Activated T-helper 2 cell treated with anti-CD3 and anti-CD28 coated beads, Interferon-gamma antibody, Interleukin-2, Interleukin-4, amounts not matched to agents 10 μg/mL and 5 μg/mL and 100 μg/mL, durations not matched to agents 14 hours and 24 hours and 36 hours (primary cell): ENCODE data around the gene GCNT1. TPM values are rescaled to one million over a fixed set of nuclear protein-coding genes. Genes with fewer than 3 reads are reported as not detected.

ENCODE experiments used
- DNase-seq: peaks from one replicate; pipeline ENCODE4 v3.0.0; 2021; ENCODE audit warnings: low spot score
- H3K27ac Mint-ChIP-seq: one replicate; pipeline ENCODE4 v1.8.0; 2021; ENCODE audit warnings: mixed read lengths
- H3K27me3 Mint-ChIP-seq: one replicate; pipeline ENCODE4 v1.8.0; 2021; ENCODE audit warnings: low read depth, mixed read lengths
- H3K36me3 Mint-ChIP-seq: one replicate; pipeline ENCODE4 v1.8.0; 2021; ENCODE audit warnings: low read depth, mixed read lengths
- H3K4me1 Mint-ChIP-seq: one replicate; pipeline ENCODE4 v1.8.0; 2021; ENCODE audit warnings: low read depth, mixed read lengths
- H3K4me3 Mint-ChIP-seq: one replicate; pipeline ENCODE4 v1.8.0; 2021; ENCODE audit warnings: low read depth, mild to moderate bottlenecking, moderate library complexity, mixed read lengths
- H3K9me3 Mint-ChIP-seq: one replicate; pipeline ENCODE4 v1.8.0; 2021; ENCODE audit warnings: mixed read lengths
- intact Hi-C: fragments of 100-400 bp; cut with micrococcal nuclease; formaldehyde crosslinking; loops from one replicate; pipeline ENCODE4 v1.15.1; 2023
- total RNA-seq: library from RNA; stranded (reverse); gene quantifications from 2 replicates; pipeline ENCODE4 v1.2.3, GENCODE V29; 2022

GCNT1 gene
- 12.1 and 15.0 TPM in 2 replicates for total RNA-seq

- Mint-ChIP-seq H3K36me3 (peaks cover 24% of the 10 kb centered on the region), H3K27me3 (no peaks in the 10 kb centered on the region), H3K4me3 (peak within 1 kb of the TSS; percentile 95), H3K9me3 (peaks cover 3% of the 10 kb centered on the region), H3K4me1 (peaks cover 33% of the 10 kb centered on the region), H3K27ac (peak within 1 kb of the TSS; percentile 76)
- intact Hi-C loops, result loop anchor here (1.0 to 2.0 kb wide), 3 partner anchors 16 to 118 kb away; partner anchors contain the start of gene RFK
- DNase-seq, result peak; percentile 91
Measured at GRCh38 chr9:76458903-76459693, at the start of gene GCNT1. TSS of gene GCNT1 (plus strand) at chr9:76459182. CDS start at chr9:76502382, 43,200 bp downstream.

GRCh38 chr9:76412638-76413037, 46.3 kb upstream of the GCNT1 start:
- intact Hi-C loops, result no loop called here
- Mint-ChIP-seq H3K27ac (no peak overlapping the region), H3K36me3 (peaks cover 8% of the 10 kb centered on the region), H3K4me3 (no peak overlapping the region), H3K4me1 (peaks cover 34% of the 10 kb centered on the region), H3K27me3 (no peaks in the 10 kb centered on the region), H3K9me3 (peaks cover 11% of the 10 kb centered on the region)
- no peak for DNase-seq

GRCh38 chr9:76413658-76414057, 45.3 kb upstream of the GCNT1 start:
- no peak for DNase-seq
- Mint-ChIP-seq H3K27ac (no peak overlapping the region), H3K4me3 (no peak overlapping the region), H3K4me1 (peaks cover 35% of the 10 kb centered on the region), H3K9me3 (peaks cover 11% of the 10 kb centered on the region), H3K36me3 (peaks cover 8% of the 10 kb centered on the region), H3K27me3 (no peaks in the 10 kb centered on the region)
- intact Hi-C loops, result no loop called here

- H3K36me3 Mint-ChIP-seq, result peaks cover 8% of the 10 kb centered on the region
Measured at GRCh38 chr9:76414661-76415060, 44.3 kb upstream of the GCNT1 start.

GRCh38 chr9:76415154-76415553, 43.8 kb upstream of the GCNT1 start:
- Mint-ChIP-seq H3K4me1 (peaks cover 33% of the 10 kb centered on the region), H3K4me3 (no peak overlapping the region), H3K36me3 (peaks cover 8% of the 10 kb centered on the region), H3K27ac (no peak overlapping the region), H3K9me3 (peaks cover 11% of the 10 kb centered on the region), H3K27me3 (no peaks in the 10 kb centered on the region)
- DNase-seq, result no peak
- intact Hi-C loops, result no loop called here

More at GRCh38 chr9:76414661-76415060, 44.3 kb upstream of the GCNT1 start:
- intact Hi-C loops, result no loop called here
- H3K4me3 Mint-ChIP-seq, result no peak overlapping the region
- no peaks in the 10 kb centered on the region for H3K27me3 Mint-ChIP-seq
- peaks cover 33% of the 10 kb centered on the region for H3K4me1 Mint-ChIP-seq
- H3K9me3 Mint-ChIP-seq, result peaks cover 11% of the 10 kb centered on the region
- DNase-seq, result no peak
- H3K27ac Mint-ChIP-seq, result no peak overlapping the region

GRCh38 chr9:76415731-76416130, 43.3 kb upstream of the GCNT1 start:
- H3K36me3 Mint-ChIP-seq, result peaks cover 8% of the 10 kb centered on the region
- DNase-seq, result no peak
- peaks cover 11% of the 10 kb centered on the region for H3K9me3 Mint-ChIP-seq
- H3K4me3 Mint-ChIP-seq, result no peak overlapping the region
- H3K27me3 Mint-ChIP-seq, result no peaks in the 10 kb centered on the region
- peaks cover 33% of the 10 kb centered on the region for H3K4me1 Mint-ChIP-seq
- no peak overlapping the region for H3K27ac Mint-ChIP-seq
- intact Hi-C loops, result no loop called here

GRCh38 chr9:76417394-76417793, 41.6 kb upstream of the GCNT1 start:
- DNase-seq, result no peak
- peaks cover 11% of the 10 kb centered on the region for H3K9me3 Mint-ChIP-seq
- no peak overlapping the region for H3K4me3 Mint-ChIP-seq
- peaks cover 34% of the 10 kb centered on the region for H3K4me1 Mint-ChIP-seq
- no peak overlapping the region for H3K27ac Mint-ChIP-seq
- intact Hi-C loops, result no loop called here
- H3K27me3 Mint-ChIP-seq, result no peaks in the 10 kb centered on the region
- peaks cover 8% of the 10 kb centered on the region for H3K36me3 Mint-ChIP-seq

- H3K4me3 Mint-ChIP-seq, result no peak overlapping the region
- no peaks in the 10 kb centered on the region for H3K9me3 Mint-ChIP-seq
- H3K36me3 Mint-ChIP-seq, result peaks cover 3% of the 10 kb centered on the region
- no peak for DNase-seq
- intact Hi-C loops, result loop anchor here (10.0 kb wide), 1 partner anchor 1265 kb away; no protein-coding TSS in a partner anchor
- no peaks in the 10 kb centered on the region for H3K27me3 Mint-ChIP-seq
- H3K4me1 Mint-ChIP-seq, result peaks cover 40% of the 10 kb centered on the region
- H3K27ac Mint-ChIP-seq, result no peak overlapping the region
Measured at GRCh38 chr9:76419782-76420380, 39.1 kb upstream of the GCNT1 start.

- Mint-ChIP-seq H3K4me1 (peaks cover 30% of the 10 kb centered on the region), H3K27me3 (no peaks in the 10 kb centered on the region), H3K36me3 (peaks cover 3% of the 10 kb centered on the region), H3K4me3 (peak overlapping the region; percentile 65), H3K9me3 (no peaks in the 10 kb centered on the region), H3K27ac (peak overlapping the region; percentile 74)
- no peak for DNase-seq
- intact Hi-C loops, result loop anchor here (1.0 to 10.0 kb wide), 5 partner anchors 18 to 1269 kb away; partner anchors contain the start of gene RFK
Measured at GRCh38 chr9:76423216-76424177, 35.5 kb upstream of the GCNT1 start.

- H3K4me3 Mint-ChIP-seq, result no peak overlapping the region
- peaks cover 30% of the 10 kb centered on the region for H3K4me1 Mint-ChIP-seq
- H3K27ac Mint-ChIP-seq, result peak overlapping the region; percentile 74
- no peaks in the 10 kb centered on the region for H3K27me3 Mint-ChIP-seq
- no peak for DNase-seq
- intact Hi-C loops, result loop anchor here (1.0 to 10.0 kb wide), 5 partner anchors 17 to 1270 kb away; partner anchors contain the start of gene RFK
- no peaks in the 10 kb centered on the region for H3K9me3 Mint-ChIP-seq
- peaks cover 3% of the 10 kb centered on the region for H3K36me3 Mint-ChIP-seq
Measured at GRCh38 chr9:76424491-76424890, 34.5 kb upstream of the GCNT1 start.

- Mint-ChIP-seq H3K27ac (peak overlapping the region; percentile 53), H3K9me3 (no peaks in the 10 kb centered on the region), H3K27me3 (no peaks in the 10 kb centered on the region), H3K4me1 (peaks cover 30% of the 10 kb centered on the region), H3K4me3 (no peak overlapping the region), H3K36me3 (peaks cover 3% of the 10 kb centered on the region)
- intact Hi-C loops, result loop anchor here (2.0 to 10.0 kb wide), 2 partner anchors 31 to 1271 kb away; partner anchors contain the start of gene RFK
- no peak for DNase-seq
Measured at GRCh38 chr9:76425677-76426453, 33.1 kb upstream of the GCNT1 start.
